ENCODE measurements around the gene LRRFIP1.

The LRRFIP1 gene

GRCh38 chr2:237638176-237638575 lies 10.8 kb downstream of the LRRFIP1 start:
- in situ Hi-C loops (cut with HindIII; ENCODE audit: low sequenced_read_pairs): no loop called here

GRCh38 chr2:237639052-237639835 lies 11.9 kb downstream of the LRRFIP1 start:
- in situ Hi-C loops (cut with HindIII; ENCODE audit: low sequenced_read_pairs): no loop called here

DNA sequence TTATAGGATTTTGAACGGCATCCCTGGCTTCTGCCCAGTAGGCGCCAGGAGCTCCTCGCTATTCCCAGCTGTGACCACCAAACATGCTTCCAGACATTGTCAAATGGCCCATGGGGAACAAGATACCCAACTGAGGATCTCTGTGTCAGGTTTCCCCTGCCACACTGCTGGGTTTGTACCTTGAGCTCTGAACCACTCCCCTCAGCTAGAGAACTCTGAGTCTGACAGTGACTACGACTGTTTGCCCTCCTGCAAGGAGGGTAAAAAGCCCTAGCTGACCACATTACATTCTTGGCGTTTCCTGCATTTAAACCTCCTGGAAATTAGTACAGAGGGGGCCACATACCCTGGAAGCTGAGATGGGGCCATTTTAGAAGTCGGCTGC lies 12.4 kb downstream of the LRRFIP1 start:
- in situ Hi-C loops (cut with HindIII; ENCODE audit: low sequenced_read_pairs): loop anchor here (5.0 kb wide), 1 partner anchor 42 kb away; no protein-coding TSS in a partner anchor

- in situ Hi-C loops (cut with HindIII; ENCODE audit: low sequenced_read_pairs): loop anchor here (5.0 kb wide), 1 partner anchor 42 kb away; no protein-coding TSS in a partner anchor
Measured at GRCh38 chr2:237640493-237640998, 13.2 kb downstream of the LRRFIP1 start.

DNA sequence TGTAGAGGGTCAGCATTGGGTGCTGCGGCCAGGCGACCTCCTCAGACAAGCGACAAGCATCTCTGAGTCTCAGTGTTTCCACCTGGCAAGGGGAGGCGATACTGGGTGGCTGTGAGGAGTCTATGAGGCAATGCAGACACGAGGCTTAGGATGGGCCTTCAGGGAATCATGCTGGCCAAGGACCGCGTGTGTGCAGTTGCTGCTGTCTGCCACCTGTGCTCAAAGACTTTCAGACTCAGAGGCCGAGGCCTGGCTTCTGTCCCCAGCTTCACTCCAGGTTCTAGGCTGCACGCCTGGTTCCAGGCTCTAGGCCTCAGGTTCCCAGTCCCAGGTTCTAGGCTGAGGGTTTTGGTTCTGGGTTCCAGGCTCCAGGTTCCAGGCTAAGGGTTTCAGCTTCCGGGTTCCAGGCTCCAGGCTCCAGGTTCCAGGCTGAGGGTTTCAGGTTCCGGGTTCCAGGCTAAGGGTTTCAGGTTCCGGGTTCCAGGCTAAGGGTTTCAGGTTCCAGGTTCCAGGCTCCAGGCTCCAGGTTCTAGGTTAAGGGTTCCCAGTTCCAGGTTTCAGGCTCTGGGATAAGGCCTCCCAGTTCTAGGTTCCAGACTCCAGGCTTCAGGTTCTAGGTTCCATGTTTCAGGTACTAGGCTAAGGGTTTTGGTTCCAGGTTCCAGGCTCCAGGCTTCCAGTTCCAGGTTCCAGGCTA lies 14.8 kb downstream of the LRRFIP1 start:
- in situ Hi-C loops (cut with HindIII; ENCODE audit: low sequenced_read_pairs): loop anchor here (5.0 kb wide), 1 partner anchor 40 kb away; no protein-coding TSS in a partner anchor

GRCh38 chr2:237643066-237643465 lies 15.7 kb downstream of the LRRFIP1 start:
- in situ Hi-C loops (cut with HindIII; ENCODE audit: low sequenced_read_pairs): loop anchor here (5.0 kb wide), 1 partner anchor 39 kb away; no protein-coding TSS in a partner anchor

DNA sequence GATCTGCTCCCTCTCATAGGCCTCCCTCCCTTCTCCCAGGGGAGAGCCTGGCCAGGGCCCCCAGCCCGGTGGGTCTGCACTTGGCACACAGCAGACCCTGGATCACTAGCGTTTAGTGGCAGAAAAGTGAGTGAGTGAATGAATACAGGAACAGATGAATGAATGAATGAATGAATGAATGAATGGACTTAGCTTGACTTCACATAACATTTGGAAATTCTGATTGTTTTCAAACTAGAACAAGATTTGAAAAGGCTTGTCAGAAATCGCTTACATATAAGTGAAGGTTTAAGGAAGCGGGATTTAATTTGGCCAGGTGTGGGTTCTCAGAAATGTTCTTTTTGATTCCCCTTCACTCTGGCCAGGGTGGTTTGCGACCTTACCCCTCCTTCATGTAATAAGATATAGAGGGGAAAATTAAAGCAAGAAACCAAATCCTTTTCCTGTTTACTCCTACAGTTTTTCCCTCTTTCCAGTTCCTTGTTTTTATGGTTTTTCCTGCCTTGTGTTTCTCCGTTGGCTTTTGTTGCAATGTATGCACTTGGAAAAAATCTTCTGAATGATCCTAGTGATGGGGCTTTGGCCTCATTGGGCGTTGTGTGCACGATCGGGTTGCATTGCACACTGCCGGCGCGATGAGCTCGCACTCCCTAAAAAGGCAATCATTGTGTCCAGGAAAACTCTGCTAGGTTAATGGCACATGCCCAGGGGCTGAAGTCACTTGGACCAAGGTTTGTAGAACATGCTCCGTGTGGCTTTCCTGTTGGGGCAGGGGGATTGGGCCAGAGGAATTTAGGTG lies 16.4 kb downstream of the LRRFIP1 start:
- in situ Hi-C loops (cut with HindIII; ENCODE audit: low sequenced_read_pairs): loop anchor here (5.0 kb wide), 1 partner anchor 39 kb away; no protein-coding TSS in a partner anchor

- in situ Hi-C loops (cut with HindIII; ENCODE audit: low sequenced_read_pairs): loop anchor here (5.0 kb wide), 1 partner anchor 38 kb away; no protein-coding TSS in a partner anchor
Measured at GRCh38 chr2:237644381-237644703, 17.0 kb downstream of the LRRFIP1 start.

- in situ Hi-C loops (cut with HindIII; ENCODE audit: low sequenced_read_pairs): no loop called here
Measured at GRCh38 chr2:237645261-237645660, 17.9 kb downstream of the LRRFIP1 start.

- in situ Hi-C loops (cut with HindIII; ENCODE audit: low sequenced_read_pairs): no loop called here
Measured at GRCh38 chr2:237647176-237648015, 20.0 kb downstream of the LRRFIP1 start.

DNA sequence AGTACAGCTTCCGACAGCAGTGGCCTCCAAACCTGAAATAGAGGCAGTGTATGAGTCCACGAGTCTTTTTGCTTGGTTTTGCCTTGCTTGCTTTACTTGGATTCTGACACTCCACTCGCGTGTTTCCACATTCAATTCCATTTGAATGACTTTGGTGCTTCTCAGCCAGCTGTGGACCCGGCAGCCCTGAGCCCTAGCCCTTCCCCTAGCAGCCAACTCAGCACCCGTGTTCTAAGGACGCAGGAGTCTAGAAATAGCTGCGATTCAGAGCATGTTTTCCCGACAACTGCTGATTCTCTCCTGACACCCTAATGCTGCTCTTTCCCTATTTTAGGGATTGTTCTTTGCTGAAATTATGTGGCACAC lies 20.6 kb downstream of the LRRFIP1 start:
- in situ Hi-C loops (cut with HindIII; ENCODE audit: low sequenced_read_pairs): no loop called here

- in situ Hi-C loops (cut with HindIII; ENCODE audit: low sequenced_read_pairs): no loop called here
Measured at GRCh38 chr2:237649541-237650454, 22.4 kb downstream of the LRRFIP1 start.

DNA sequence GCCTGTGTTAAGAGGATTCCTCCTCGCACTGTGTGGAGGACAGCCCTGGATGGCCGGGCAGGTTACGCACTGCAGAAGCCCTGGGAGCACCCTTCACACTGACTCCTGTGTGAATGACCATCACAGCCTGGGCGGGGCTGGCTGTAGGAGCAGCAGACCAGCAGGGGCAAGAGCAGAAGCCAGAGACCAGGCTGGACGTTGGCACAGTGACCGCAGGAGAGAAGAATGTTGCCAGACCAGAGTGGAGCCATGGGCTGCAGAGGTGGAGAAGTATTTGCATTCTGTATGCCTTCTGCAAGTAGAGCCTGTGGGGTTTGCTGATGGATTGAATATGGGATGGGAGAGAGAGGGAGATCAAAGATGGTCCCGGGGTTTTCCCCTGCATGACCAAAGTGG lies 23.1 kb downstream of the LRRFIP1 start:
- in situ Hi-C loops (cut with HindIII; ENCODE audit: low sequenced_read_pairs): no loop called here

DNA sequence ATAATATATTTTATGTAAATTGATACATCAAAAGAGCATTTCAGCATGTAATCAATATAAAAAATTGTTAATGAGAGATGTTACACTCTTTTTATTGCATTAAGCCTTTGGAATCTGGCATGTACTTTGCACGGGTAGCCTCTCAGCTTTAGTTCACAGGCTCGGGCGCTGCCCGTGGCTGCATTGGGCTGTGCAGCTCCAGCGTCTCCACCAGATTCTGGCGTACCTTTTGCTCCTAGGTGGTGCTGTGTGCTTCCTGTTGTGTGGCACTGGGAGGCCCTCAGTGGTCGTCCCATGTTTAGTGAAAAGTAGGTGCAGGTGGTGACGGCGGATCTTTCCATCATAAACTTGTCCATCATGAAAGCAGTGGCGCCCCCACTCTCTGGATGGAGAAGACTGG lies 24.4 kb downstream of the LRRFIP1 start:
- in situ Hi-C loops (cut with HindIII; ENCODE audit: low sequenced_read_pairs): no loop called here

- in situ Hi-C loops (cut with HindIII; ENCODE audit: low sequenced_read_pairs): no loop called here
Measured at GRCh38 chr2:237652181-237652580, 24.8 kb downstream of the LRRFIP1 start.

DNA sequence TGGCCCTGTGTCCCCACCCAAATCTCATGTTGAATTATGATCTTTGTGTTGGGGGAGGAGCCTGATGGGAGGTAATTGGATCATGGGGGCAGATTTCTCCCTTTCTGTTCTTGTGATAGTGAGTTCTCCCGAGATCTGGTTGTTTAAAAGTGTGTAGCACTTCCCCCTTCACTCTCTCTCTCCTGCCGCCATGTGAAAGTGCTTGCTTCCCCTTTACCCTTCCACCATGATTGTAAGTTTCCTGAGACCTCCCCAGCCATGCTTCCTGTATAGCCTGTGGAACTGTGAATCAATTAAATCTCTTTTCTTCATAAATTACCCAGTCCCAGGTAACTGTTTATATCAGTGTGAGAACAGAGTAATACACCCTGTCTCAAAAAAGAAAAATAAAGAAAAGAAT lies 25.5 kb downstream of the LRRFIP1 start:
- in situ Hi-C loops (cut with HindIII; ENCODE audit: low sequenced_read_pairs): no loop called here

DNA sequence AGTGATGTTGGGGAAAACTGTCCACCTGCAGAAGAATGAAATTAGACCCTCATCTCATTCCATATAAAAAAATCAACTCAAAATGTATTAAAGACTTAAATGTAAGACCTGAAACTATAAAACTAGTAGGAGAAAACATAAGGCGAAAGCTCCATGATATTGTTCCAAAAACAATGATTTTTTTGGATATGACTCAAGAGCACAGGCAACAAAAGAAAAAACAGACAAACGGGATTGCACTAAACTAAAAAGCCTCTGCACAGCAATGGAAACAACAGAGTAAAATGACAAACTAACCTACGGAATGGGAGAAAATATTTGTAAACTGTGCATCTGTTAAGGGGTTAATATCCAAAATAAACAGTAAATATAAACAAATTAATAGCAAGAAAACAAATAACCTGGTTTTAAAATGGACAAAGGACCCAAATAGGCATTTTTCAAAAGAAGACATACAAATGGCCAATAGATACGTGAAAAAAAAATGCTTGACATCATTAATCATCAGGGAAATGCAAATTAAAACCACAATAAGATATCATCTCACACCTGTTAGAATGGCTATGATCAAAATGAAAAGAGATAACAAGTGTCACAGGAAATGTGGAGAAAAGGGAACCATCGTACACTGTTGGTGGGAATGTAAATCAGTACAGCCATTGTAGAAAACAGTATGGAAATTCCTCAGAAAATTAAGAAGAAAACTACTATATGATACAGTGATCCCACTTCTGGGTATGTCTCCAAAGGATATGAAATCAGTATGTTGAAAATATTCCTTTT lies 26.6 kb downstream of the LRRFIP1 start:
- in situ Hi-C loops (cut with HindIII; ENCODE audit: low sequenced_read_pairs): no loop called here

GRCh38 chr2:237657063-237657462 lies 29.7 kb downstream of the LRRFIP1 start:
- in situ Hi-C loops (cut with HindIII; ENCODE audit: low sequenced_read_pairs): no loop called here

Data from DLD1 (cell line).